IMR-90 (cell line): ENCODE results near the gene ITGA4. TPM values are rescaled to one million over a fixed set of nuclear protein-coding genes. Genes with fewer than 3 reads are reported as not detected.

ENCODE experiments used
- ATAC-seq: fragments of 200-7000 bp; cut with Tn5 transposase; 2 replicates; pipeline ENCODE4 v1.9.1; 2020; ENCODE audit warnings: low read depth, mild to moderate bottlenecking, moderate library complexity
- BruUV-seq: library from RNA; stranded (reverse); fragments of 400-500 nt; replicated peaks from 2 replicates; lab custom pipeline; 2021; lab: Mats Ljungman, UMichigan
- CTCF ChIA-PET: fragments of 300-600 bp; formaldehyde crosslinking; extraction: SDS; loops from one replicate; lab custom pipeline; 2021; ENCODE audit warnings: antibody characterized with exemption; lab: Yijun Ruan, JAX
- POLR2A ChIA-PET: fragments of 300-600 bp; sonication (Branson Sonifier 250); formaldehyde crosslinking; loops from one replicate; lab custom pipeline; 2022; ENCODE audit warnings: antibody characterized with exemption; ENCODE audit not compliant: unreplicated experiment; lab: Charles Lee
- DNase-seq: peaks from one replicate; pipeline ENCODE4 v3.0.0; 2013
- H2AFZ ChIP-seq: replicated peaks from 2 replicates; pipeline ENCODE3; 2013; ENCODE audit warnings: low read length, mild to moderate bottlenecking; ENCODE audit not compliant: poor library complexity
- H2AK5ac ChIP-seq: 2 replicates; pipeline ENCODE4 v1.6.1; 2013; ENCODE audit warnings: low read depth, low read length, inconsistent platforms
- H2AK9ac ChIP-seq: replicated peaks from 2 replicates; pipeline ENCODE3; 2013; ENCODE audit warnings: mild to moderate bottlenecking, low read depth, low read length, moderate library complexity; ENCODE audit not compliant: poor library complexity
- H2BK120ac ChIP-seq: 2 replicates; pipeline ENCODE4 v1.6.1; 2013; ENCODE audit warnings: low read depth, low read length, inconsistent platforms
- H2BK15ac ChIP-seq: 3 replicates; pipeline ENCODE4 v1.6.1; 2013; ENCODE audit warnings: low read depth, low read length, inconsistent platforms
- H2BK20ac ChIP-seq: 2 replicates; pipeline ENCODE4 v1.6.1; 2013; ENCODE audit warnings: low read depth, mild to moderate bottlenecking, inconsistent platforms, low read length, moderate library complexity
- H2BK5ac ChIP-seq: 2 replicates; pipeline ENCODE4 v1.6.1; 2013; ENCODE audit warnings: mild to moderate bottlenecking, low read depth, low read length, inconsistent platforms; ENCODE audit not compliant: poor library complexity, severe bottlenecking
- H3K14ac ChIP-seq: replicated peaks from 2 replicates; pipeline ENCODE4 v1.6.1; 2013; ENCODE audit warnings: low read depth, low read length, inconsistent platforms
- H3K18ac ChIP-seq: 2 replicates; pipeline ENCODE4 v1.6.1; 2013; ENCODE audit warnings: low read depth, low read length, control low read depth
- H3K23ac ChIP-seq: 2 replicates; pipeline ENCODE4 v1.6.1; 2013; ENCODE audit warnings: low read depth, low read length, inconsistent platforms
- H3K27ac ChIP-seq: 2 replicates; pipeline ENCODE4 v1.5.1; 2013; ENCODE audit warnings: mild to moderate bottlenecking, control low read depth, low read length; ENCODE audit not compliant: insufficient read depth
- H3K27me3 ChIP-seq: 2 replicates; pipeline ENCODE4 v1.6.1; 2013; ENCODE audit warnings: low read length; ENCODE audit not compliant: control insufficient read depth, insufficient read depth
- H3K36me3 ChIP-seq: 2 replicates; pipeline ENCODE4 v1.6.1; 2013; ENCODE audit warnings: low read length, mixed read lengths; ENCODE audit not compliant: control insufficient read depth, insufficient read depth
- H3K4ac ChIP-seq: 2 replicates; pipeline ENCODE4 v1.6.1; 2013; ENCODE audit warnings: low read depth, low read length, inconsistent platforms
- H3K4me1 ChIP-seq: 2 replicates; pipeline ENCODE4 v1.6.1; 2013; ENCODE audit warnings: low read length, mixed read lengths; ENCODE audit not compliant: control insufficient read depth, insufficient read depth
- H3K4me2 ChIP-seq: 2 replicates; pipeline ENCODE4 v1.6.1; 2013; ENCODE audit warnings: low read depth, mild to moderate bottlenecking, control low read depth, low read length, moderate library complexity
- H3K4me3 ChIP-seq: 2 replicates; pipeline ENCODE4 v1.5.1; 2013; ENCODE audit warnings: low read depth, mild to moderate bottlenecking, control low read depth, low read length, moderate library complexity; ENCODE audit not compliant: insufficient read depth
- H3K56ac ChIP-seq: 2 replicates; pipeline ENCODE4 v1.6.1; 2013; ENCODE audit warnings: low read length, inconsistent platforms; ENCODE audit not compliant: insufficient read depth; ENCODE audit errors: extremely low read depth
- H3K79me1 ChIP-seq, 2 experiments: 2 replicates each; pipeline ENCODE4 v1.6.1; 2013; ENCODE audit warnings: low read length in 2 of 2, inconsistent platforms in 1 of 2, low read depth in 1 of 2
- H3K9ac ChIP-seq: 2 replicates; pipeline ENCODE4 v1.6.1; 2013; ENCODE audit warnings: low read depth, low read length, control low read depth
- H3K9me1 ChIP-seq: 2 replicates; pipeline ENCODE4 v1.6.1; 2013; ENCODE audit warnings: low read length, inconsistent platforms; ENCODE audit not compliant: insufficient read depth
- H3K9me3 ChIP-seq: 2 replicates; pipeline ENCODE4 v1.6.1; 2013; ENCODE audit warnings: low read length; ENCODE audit not compliant: control insufficient read depth, insufficient read depth
- H4K20me1 ChIP-seq: 2 replicates; pipeline ENCODE4 v1.6.1; 2013; ENCODE audit warnings: low read length, inconsistent platforms; ENCODE audit not compliant: insufficient read depth
- H4K5ac ChIP-seq: 2 replicates; pipeline ENCODE4 v1.6.1; 2013; ENCODE audit warnings: mild to moderate bottlenecking, low read depth, low read length, control low read depth
- H4K8ac ChIP-seq, 2 experiments: 2 replicates each; pipeline ENCODE4 v1.6.1; 2013; ENCODE audit warnings: low read depth in 2 of 2, low read length in 2 of 2, control low read depth in 1 of 2, inconsistent platforms in 1 of 2
- H4K91ac ChIP-seq: 2 replicates; pipeline ENCODE4 v1.6.1; 2013; ENCODE audit warnings: low read depth, low read length, inconsistent platforms; ENCODE audit not compliant: insufficient read depth
- CEBPB ChIP-seq: IDR thresholded peaks from 2 replicates; pipeline ENCODE4 v1.6.1; 2012; ENCODE audit warnings: low read depth, low read length, improper control_type of control experiment
- CTCF ChIP-seq: conservative IDR thresholded peaks from 2 replicates; pipeline ENCODE4 v1.5.1; 2012; ENCODE audit warnings: mild to moderate bottlenecking, low read depth, low read length, improper control_type of control experiment
- ELK1 ChIP-seq: fragments of 150-350 bp; IDR thresholded peaks from 2 replicates; pipeline ENCODE4 v1.6.1; 2016; ENCODE audit warnings: low read depth, mild to moderate bottlenecking, low read length, moderate library complexity, borderline replicate concordance
- FOS ChIP-seq: fragments of 150-350 bp; IDR thresholded peaks from 2 replicates; pipeline ENCODE4 v1.6.1; 2016; ENCODE audit warnings: low read depth, low read length
- MAFK ChIP-seq: IDR thresholded peaks from 2 replicates; pipeline ENCODE4 v1.6.1; 2012; ENCODE audit warnings: low read depth, low read length, improper control_type of control experiment
- MAZ ChIP-seq: IDR thresholded peaks from 2 replicates; pipeline ENCODE4 v1.6.1; 2012; ENCODE audit warnings: low read depth, mild to moderate bottlenecking, low read length, improper control_type of control experiment, moderate library complexity, borderline replicate concordance
- NFE2L2 ChIP-seq: fragments of 150-350 bp; IDR thresholded peaks from 2 replicates; pipeline ENCODE4 v1.6.1; 2016; ENCODE audit warnings: low read depth, mild to moderate bottlenecking, low read length
- RAD21 ChIP-seq: IDR thresholded peaks from 2 replicates; pipeline ENCODE4 v1.6.1; 2012; ENCODE audit warnings: low read length, improper control_type of control experiment
- RCOR1 ChIP-seq: IDR thresholded peaks from 2 replicates; pipeline ENCODE4 v1.6.1; 2012; ENCODE audit warnings: mild to moderate bottlenecking, low read length, improper control_type of control experiment; ENCODE audit not compliant: insufficient replicate concordance
- SMC3 ChIP-seq: fragments of 150-350 bp; IDR thresholded peaks from 2 replicates; pipeline ENCODE4 v1.6.1; 2016; ENCODE audit warnings: low read depth, mild to moderate bottlenecking, antibody characterized with exemption, low read length, moderate library complexity
- WGBS, 2 experiments: methylation state at CpG; one replicate each; pipeline versions ENCODE4 v1.1.5 to v1.1.7; 2013; ENCODE audit warnings: missing lambda C conversion rate in 2 of 2; ENCODE audit not compliant: insufficient read length in 1 of 2; ENCODE audit errors: extremely low coverage in 2 of 2; 5-methylcytosine and 5-hydroxymethylcytosine counted together
- dilution Hi-C: fragments of 300-500 bp; cut with HindIII; formaldehyde crosslinking; loops from one replicate; pipeline ENCODE4 v1.14.3; 2018; ENCODE audit warnings: low sequenced_read_pairs; ENCODE audit not compliant: unreplicated experiment
- in situ Hi-C: fragments of 300-500 bp; cut with MboI; formaldehyde crosslinking; loops from 3 replicates; pipeline ENCODE4 v1.14.3; 2019; ENCODE audit warnings: low sequenced_read_pairs, inconsistent platforms, mixed read lengths
- intact Hi-C: fragments of 100-400 bp; cut with micrococcal nuclease; formaldehyde crosslinking; loops from 2 replicates; pipeline ENCODE4 v1.10.0; 2022
- polyA plus RNA-seq, 3 experiments: library from polyadenylated mRNA; depleted of rRNA; stranded (reverse); fragments of >200 nt; gene quantifications; 2 replicates each; pipeline ENCODE4 v1.2.3, GENCODE V29; 2012; ENCODE audit warnings: low replicate concordance in 1 of 3
- total RNA-seq: library from RNA; depleted of rRNA; stranded (reverse); fragments of >200 nt; gene quantifications from 2 replicates; pipeline ENCODE4 v1.2.3, GENCODE V29; 2012

Gene ITGA4
- total and polyA plus RNA-seq, 2 of the 4 experiments (the other 2 are of a cell fraction) = 6.9 to 13.6 TPM

- 0 out of 2 replicates have a peak, but pooled peaks cover 2% of the 10 kb centered on the region for H3K4me1 ChIP-seq
- no peak overlapping the region for H2AFZ ChIP-seq
- CTCF ChIA-PET = no interaction called here
- no peaks in the 10 kb centered on the region for H4K20me1 ChIP-seq
- ATAC-seq = no peak
- in situ Hi-C loops (loop anchor here (10.0 kb wide), 2 partner anchors 345 to 1335 kb away; no protein-coding TSS in a partner anchor), dilution Hi-C loops (no loop called here), intact Hi-C loops (loop anchor here (5.0 to 10.0 kb wide), 2 partner anchors 477 to 675 kb away; partner anchors contain the start of gene UBE2E3)
- no peaks in the 10 kb centered on the region for H3K36me3 ChIP-seq
- H3K27me3 ChIP-seq = no peaks in the 10 kb centered on the region; the same call in 1 of the 2 replicates
- no peak overlapping the region for H3K23ac ChIP-seq
- no peak overlapping the region for H3K27ac ChIP-seq
- H3K4ac ChIP-seq = no peak overlapping the region
- H3K9me3 ChIP-seq = no peaks in the 10 kb centered on the region
- H4K8ac ChIP-seq = no peak overlapping the region
- no peak overlapping the region for H3K56ac ChIP-seq
- H2BK20ac ChIP-seq = no peak overlapping the region
- TF ChIP-seq SMC3 (no peak), FOS (no peak), CEBPB (no peak), ELK1 (no peak), MAZ (no peak), RAD21 (no peak), MAFK (no peak), CTCF (no peak), NFE2L2 (no peak), RCOR1 (no peak)
- no peak overlapping the region for H2AK9ac ChIP-seq
- H3K79me1 ChIP-seq = 0 out of 4 replicates have a peak, but pooled peaks cover 0 to 3% of the 10 kb centered on the region in 2 experiments
- no peak overlapping the region for H3K4me3 ChIP-seq
- no peak overlapping the region for H3K18ac ChIP-seq
- H2BK120ac ChIP-seq = no peak overlapping the region
- H3K9me1 ChIP-seq = no peaks in the 10 kb centered on the region
- BruUV-seq = no TSS peak
- peak overlapping the region; percentile 30; the same call in 1 of the 2 replicates for H3K4me2 ChIP-seq
- no peak overlapping the region for H2BK5ac ChIP-seq
- 0 out of 2 replicates have a peak overlapping the region, but pooled peaks have one; percentile 30 for H3K14ac ChIP-seq
- H4K5ac ChIP-seq = no peak overlapping the region
- H2AK5ac ChIP-seq = no peak overlapping the region
- WGBS, 2 experiments = no CpG with 5 or more reads among the region's 1 CpG
- no peak overlapping the region for H2BK15ac ChIP-seq
- DNase-seq = peak; percentile 6
- no peak overlapping the region for H3K9ac ChIP-seq
- no peak overlapping the region for H4K91ac ChIP-seq
- POLR2A ChIA-PET = no interaction called here
Observed at GRCh38 chr2:181459621-181460021, 2.4 kb downstream of the ITGA4 start.
